Measurements from ENCODE around the gene LAMTOR5. TPM values are rescaled to one million over a fixed set of nuclear protein-coding genes. Genes with fewer than 3 reads are reported as not detected.

LAMTOR5 gene
- 10 to 100 TPM; 45.1 to 99.0 (median 65.5) TPM for total RNA-seq

DNA sequence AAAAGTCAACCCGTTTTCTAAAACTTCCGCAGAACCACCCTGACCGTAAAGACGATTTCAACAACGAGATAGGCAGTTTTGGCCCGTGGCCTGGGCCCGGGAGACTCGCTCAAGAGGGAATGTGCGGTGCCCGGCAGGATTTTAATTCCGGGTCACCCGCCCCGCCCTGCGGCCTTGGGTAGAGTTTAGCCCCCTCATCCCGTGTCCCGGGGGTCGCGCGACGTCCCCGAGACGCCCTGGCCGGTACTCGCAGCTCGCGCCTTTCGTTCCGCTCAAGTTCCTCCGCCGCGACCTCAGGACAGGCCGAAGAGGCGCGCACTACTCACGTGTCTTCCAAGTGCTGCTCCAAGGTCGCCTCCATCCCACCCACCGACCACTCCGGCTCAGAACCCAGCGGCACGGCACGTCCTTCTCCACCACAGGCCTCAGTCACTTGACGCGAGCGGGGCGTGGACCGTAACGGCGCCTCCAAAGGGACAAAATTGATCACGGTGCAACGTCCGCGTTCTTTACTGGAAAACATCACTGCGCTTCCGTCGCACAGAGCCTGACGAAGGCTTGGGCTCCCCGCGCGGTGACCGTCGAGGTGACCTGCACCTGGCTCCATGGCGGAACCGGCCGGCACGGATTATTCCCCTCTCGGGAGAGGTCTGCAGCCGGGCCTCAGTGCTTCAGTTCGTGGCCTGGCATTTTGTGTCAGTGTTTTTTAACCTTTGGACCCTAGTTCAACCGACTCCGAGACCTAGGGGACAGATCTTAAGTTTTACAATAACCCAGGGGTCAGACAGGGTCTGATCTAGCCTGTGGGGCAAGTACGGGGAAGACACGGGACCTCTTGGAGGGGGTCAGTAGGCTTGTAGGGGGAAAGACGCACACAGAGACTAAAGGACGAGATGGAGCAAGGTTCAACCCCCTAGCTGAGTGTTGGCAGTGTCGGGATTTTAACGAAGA, at the start of gene LAMTOR5:
TSS of gene LAMTOR5 (minus strand) at position 435 of the 951 bp plus-strand sequence. CDS start at position 361, 74 bp downstream.
- peaks cover 0 to 34% (median 0%) of the 10 kb centered on the region in 3 donors for H3K36me3 ChIP-seq

DNA sequence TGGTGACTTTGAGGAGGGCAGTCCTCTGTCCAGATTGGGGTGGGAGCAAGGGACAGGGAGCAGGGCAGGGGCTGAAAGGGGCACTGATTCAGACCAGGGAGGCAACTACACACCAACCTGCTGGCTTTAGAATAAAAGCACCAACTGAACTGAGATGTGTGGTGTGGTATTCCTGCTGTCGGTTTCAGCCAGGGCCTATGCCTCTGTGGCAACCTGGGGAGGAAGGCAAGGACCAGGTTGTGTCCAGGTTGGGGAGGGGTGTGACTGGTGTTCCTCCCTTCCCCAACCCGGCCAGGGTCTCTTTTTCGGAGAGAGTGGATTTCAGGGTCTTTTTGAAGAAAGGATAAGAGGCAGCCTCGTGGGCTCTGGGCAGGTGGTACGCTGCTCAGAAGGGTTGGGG, 49.7 kb upstream of the LAMTOR5 start:
- H3K36me3 ChIP-seq: no peaks in the 10 kb centered on the region
- peak in 1 of 3 donors; percentile 26 for DNase-seq
- H3K27ac ChIP-seq: no peak overlapping the region
- H3K4me1 ChIP-seq: no peaks in the 10 kb centered on the region
- H3K4me3 ChIP-seq: no peak overlapping the region
- H3K27me3 ChIP-seq: no peaks in the 10 kb centered on the region
- no peak for TF ChIP-seq POLR2A (IDR thresholded peaks at IDR 0.05)
- TF ChIP-seq, protein P1, sequence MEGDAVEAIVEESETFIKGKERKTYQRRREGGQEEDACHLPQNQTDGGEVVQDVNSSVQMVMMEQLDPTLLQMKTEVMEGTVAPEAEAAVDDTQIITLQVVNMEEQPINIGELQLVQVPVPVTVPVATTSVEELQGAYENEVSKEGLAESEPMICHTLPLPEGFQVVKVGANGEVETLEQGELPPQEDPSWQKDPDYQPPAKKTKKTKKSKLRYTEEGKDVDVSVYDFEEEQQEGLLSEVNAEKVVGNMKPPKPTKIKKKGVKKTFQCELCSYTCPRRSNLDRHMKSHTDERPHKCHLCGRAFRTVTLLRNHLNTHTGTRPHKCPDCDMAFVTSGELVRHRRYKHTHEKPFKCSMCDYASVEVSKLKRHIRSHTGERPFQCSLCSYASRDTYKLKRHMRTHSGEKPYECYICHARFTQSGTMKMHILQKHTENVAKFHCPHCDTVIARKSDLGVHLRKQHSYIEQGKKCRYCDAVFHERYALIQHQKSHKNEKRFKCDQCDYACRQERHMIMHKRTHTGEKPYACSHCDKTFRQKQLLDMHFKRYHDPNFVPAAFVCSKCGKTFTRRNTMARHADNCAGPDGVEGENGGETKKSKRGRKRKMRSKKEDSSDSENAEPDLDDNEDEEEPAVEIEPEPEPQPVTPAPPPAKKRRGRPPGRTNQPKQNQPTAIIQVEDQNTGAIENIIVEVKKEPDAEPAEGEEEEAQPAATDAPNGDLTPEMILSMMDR (IDR thresholded peaks at IDR 0.05): no peak
- H3K9me3 ChIP-seq: no peaks in the 10 kb centered on the region

More for the DNA sequence above, at the start of gene LAMTOR5:
- H3K9me3 ChIP-seq: no peaks in the 10 kb centered on the region
- TF ChIP-seq, protein P1 (IDR thresholded peaks at IDR 0.05): peak in 4 of 6 experiments; percentile 11 to 39 (median 24)
- peak; percentile 78 to 85 for TF ChIP-seq POLR2A (IDR thresholded peaks at IDR 0.05)
- H3K27ac ChIP-seq: peak within 1 kb of the TSS; percentile 93 to 96 (median 93)
- peak; percentile 91 to 97 (median 95) for DNase-seq
- peak within 1 kb of the TSS; percentile 84 to 94 (median 92) for H3K4me3 ChIP-seq
- H3K4me1 ChIP-seq: peaks cover 0 to 25% (median 4%) of the 10 kb centered on the region in 4 donors
- no peaks in the 10 kb centered on the region for H3K27me3 ChIP-seq

DNA sequence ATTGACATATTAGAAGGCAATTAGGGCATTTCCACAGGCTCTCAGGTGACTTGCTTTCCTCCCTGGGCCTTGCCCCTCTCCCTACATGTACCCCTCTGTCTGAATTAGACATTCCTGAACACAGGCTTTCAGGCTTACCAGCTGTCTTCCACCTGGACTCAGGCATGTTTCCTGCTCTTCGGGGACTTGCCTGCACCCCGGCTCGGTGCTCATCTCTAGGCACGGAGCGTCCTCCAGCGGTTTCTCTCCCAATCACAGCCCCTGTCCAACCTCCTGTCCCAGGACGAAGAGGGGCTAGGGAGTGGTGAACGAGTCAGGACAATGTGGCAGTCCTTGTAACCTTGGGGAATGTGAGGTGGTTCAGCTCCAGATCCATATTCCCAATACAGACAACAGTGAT, 47.7 kb upstream of the LAMTOR5 start:
- no peak overlapping the region for H3K27ac ChIP-seq
- no peaks in the 10 kb centered on the region for H3K9me3 ChIP-seq
- DNase-seq: no peak
- H3K36me3 ChIP-seq: no peaks in the 10 kb centered on the region
- no peak overlapping the region for H3K4me3 ChIP-seq
- H3K27me3 ChIP-seq: no peaks in the 10 kb centered on the region
- no peaks in the 10 kb centered on the region for H3K4me1 ChIP-seq
- TF ChIP-seq POLR2A (IDR thresholded peaks at IDR 0.05): no peak
- TF ChIP-seq, protein P1 (IDR thresholded peaks at IDR 0.05): no peak

DNA sequence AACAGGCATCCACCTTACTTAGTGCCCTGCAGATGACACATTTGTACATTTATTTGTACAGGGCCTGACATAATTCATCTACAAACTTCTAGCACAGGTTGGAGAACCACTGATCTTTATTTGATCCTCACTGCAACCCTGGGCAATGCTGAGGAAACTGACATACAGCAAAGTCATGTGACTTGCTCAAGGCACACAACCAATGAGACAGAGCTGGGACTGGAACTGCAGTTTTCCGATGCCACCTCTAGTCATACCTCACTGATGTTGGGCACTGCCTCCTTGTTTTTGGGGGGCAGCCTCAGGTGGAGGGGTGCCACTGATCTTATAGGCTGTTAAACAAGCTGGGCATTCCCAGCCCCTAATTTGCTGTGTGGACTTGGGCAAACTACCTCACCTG, 46.8 kb upstream of the LAMTOR5 start:
- TF ChIP-seq, protein P1 (IDR thresholded peaks at IDR 0.05): no peak
- TF ChIP-seq POLR2A (IDR thresholded peaks at IDR 0.05): no peak
- H3K4me3 ChIP-seq: no peak overlapping the region
- no peaks in the 10 kb centered on the region for H3K27me3 ChIP-seq

DNA sequence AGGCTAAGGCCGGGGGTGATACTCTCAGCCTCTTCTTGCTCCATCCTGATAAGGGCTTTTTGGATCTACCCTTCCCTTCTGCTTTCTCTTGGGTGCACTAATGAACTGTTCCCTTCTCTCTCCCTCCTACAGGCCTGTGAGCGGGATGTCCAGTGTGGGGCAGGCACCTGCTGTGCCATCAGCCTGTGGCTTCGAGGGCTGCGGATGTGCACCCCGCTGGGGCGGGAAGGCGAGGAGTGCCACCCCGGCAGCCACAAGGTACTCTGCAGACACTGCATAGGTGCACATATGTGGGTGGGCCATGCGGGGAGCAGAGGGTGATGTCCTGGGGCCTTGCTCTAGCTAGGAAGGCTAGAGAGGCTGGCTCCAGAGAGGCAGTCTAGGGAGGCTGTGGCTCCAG, 46.3 kb upstream of the LAMTOR5 start:
- H3K4me1 ChIP-seq: no peaks in the 10 kb centered on the region
- H3K27ac ChIP-seq: no peak overlapping the region
- no peaks in the 10 kb centered on the region for H3K27me3 ChIP-seq
- DNase-seq: peak in 1 of 3 donors; percentile 38
- H3K4me3 ChIP-seq: no peak overlapping the region
- TF ChIP-seq, protein P1 (IDR thresholded peaks at IDR 0.05): no peak
- no peak for TF ChIP-seq POLR2A (IDR thresholded peaks at IDR 0.05)
- H3K9me3 ChIP-seq: no peaks in the 10 kb centered on the region
- H3K36me3 ChIP-seq: no peaks in the 10 kb centered on the region

More for the DNA sequence above, 46.8 kb upstream of the LAMTOR5 start:
- no peaks in the 10 kb centered on the region for H3K9me3 ChIP-seq
- H3K27ac ChIP-seq: no peak overlapping the region
- H3K36me3 ChIP-seq: no peaks in the 10 kb centered on the region
- no peaks in the 10 kb centered on the region for H3K4me1 ChIP-seq
- DNase-seq: peak in 1 of 3 donors; percentile 4

Data from Peyer's patch (tissue), 4 donors.